Measurements from ENCODE around the gene APOM.

Gene APOM

DNA sequence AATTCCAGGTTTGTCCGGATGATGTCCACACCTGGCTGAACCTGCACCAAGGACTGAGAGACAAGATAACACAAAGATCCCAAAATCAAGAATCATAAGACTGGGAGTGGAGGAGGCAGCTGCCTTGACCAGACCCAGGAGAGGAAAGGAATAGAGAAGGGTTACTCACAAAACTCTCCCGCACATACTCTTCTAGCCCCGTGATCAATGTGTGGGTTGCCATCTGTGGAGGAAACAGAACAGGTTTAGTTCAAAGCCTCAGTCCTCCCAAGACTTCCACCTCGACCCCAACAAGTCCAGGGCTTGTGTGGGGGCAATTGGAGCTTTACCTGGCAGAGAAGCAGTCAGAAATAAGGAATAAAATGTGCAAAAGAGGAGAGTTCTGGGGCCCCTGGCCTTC is 14.3 kb upstream of the APOM start:
- Histone ChIP-seq H3K9me3 (ENCODE audit: control extremely low read depth in 1 of 5, control insufficient read depth in 4 of 5, insufficient read depth in 2 of 5, low read depth in 1 of 5, low read length in 4 of 5) (no peaks in the 10 kb centered on the region), H3K36me3 (ENCODE audit: control insufficient read depth in 4 of 4, insufficient read depth in 4 of 4, low read length in 3 of 4) (peaks cover 20 to 91% (median 77%) of the 10 kb centered on the region in 4 experiments), H3K27ac (ENCODE audit: insufficient read depth in 1 of 2, low read depth in 1 of 2, low read length in 2 of 2, poor library complexity in 1 of 2, severe bottlenecking in 2 of 2) (no peak overlapping the region), H3K4me3 (ENCODE audit: control insufficient read depth in 1 of 7, extremely low read depth in 1 of 7, insufficient read depth in 4 of 7, low read depth in 2 of 7, low read length in 6 of 7) (no peak overlapping the region), H3K27me3 (replicated peaks in 2 of 5; ENCODE audit: control insufficient read depth in 4 of 5, insufficient read depth in 5 of 5, low read length in 4 of 5) (no peaks in the 10 kb centered on the region), H3K4me1 (ENCODE audit: control extremely low read depth in 1 of 4, control insufficient read depth in 4 of 4, insufficient read depth in 4 of 4, low read length in 3 of 4) (peaks cover 0 to 11% (median 3%) of the 10 kb centered on the region in 4 experiments)
- DNase-seq: no peak
- ChIA-PET CTCF (interaction anchor here (1.7 to 2.8 kb wide), 2 partner anchors 9 to 20 kb away, joined by 4 to 10 read pairs; no protein-coding TSS in a partner anchor), POLR2A (interaction anchor here (1.2 kb wide), 1 partner anchor 10 kb away, joined by 5 read pairs; no protein-coding TSS in a partner anchor)
- 87% methylated on average over 3 of the region's 4 CpGs for WGBS (ENCODE audit: insufficient coverage)

DNA sequence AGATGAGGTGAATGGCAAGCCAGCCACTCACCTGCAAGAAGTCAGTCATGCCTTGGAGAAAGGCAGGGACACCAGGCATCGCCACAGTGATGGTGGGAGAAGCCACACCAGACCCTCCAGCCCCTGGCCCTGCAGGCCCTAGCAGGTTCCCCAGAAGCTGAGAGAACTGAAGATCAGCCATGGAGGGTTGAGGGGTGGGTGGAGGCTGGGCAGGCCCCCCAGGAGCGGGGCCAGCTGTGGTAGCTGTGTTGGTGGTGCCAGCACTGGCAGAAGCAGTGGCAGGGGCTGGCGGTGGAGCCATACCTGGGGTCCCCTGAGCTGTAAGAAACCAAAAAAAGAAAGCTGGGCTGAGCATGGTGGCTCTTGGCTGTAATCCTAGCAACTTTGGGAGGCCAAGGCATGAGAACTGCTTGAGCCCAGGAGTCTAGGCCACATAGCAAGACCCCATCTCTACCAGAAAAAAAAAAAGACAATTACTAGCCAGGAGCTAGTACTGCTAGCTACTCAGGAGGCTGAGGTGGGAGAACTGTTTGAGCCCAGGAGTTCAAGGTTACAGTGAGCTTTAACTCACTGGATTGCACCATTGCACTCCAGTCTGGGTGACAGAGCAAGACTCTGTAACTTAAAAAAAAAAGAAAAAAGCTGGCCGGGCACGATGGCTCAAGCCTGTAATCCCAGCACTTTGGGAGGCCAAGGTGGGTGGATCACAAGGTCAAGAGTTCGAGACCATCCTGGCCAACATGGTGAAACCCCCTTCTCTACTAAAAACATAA is 12.7 kb upstream of the APOM start:
- Histone ChIP-seq H3K36me3 (ENCODE audit: control insufficient read depth in 4 of 4, insufficient read depth in 4 of 4, low read length in 3 of 4) (peaks cover 19 to 89% (median 74%) of the 10 kb centered on the region in 4 experiments), H3K27ac (ENCODE audit: insufficient read depth in 1 of 2, low read depth in 1 of 2, low read length in 2 of 2, poor library complexity in 1 of 2, severe bottlenecking in 2 of 2) (no peak overlapping the region), H3K9me3 (ENCODE audit: control extremely low read depth in 1 of 5, control insufficient read depth in 4 of 5, insufficient read depth in 2 of 5, low read depth in 1 of 5, low read length in 4 of 5) (no peaks in the 10 kb centered on the region), H3K4me1 (ENCODE audit: control extremely low read depth in 1 of 4, control insufficient read depth in 4 of 4, insufficient read depth in 4 of 4, low read length in 3 of 4) (peaks cover 0 to 11% (median 3%) of the 10 kb centered on the region in 4 experiments), H3K4me3 (ENCODE audit: control insufficient read depth in 1 of 7, extremely low read depth in 1 of 7, insufficient read depth in 4 of 7, low read depth in 2 of 7, low read length in 6 of 7) (no peak overlapping the region), H3K27me3 (replicated peaks in 2 of 5; ENCODE audit: control insufficient read depth in 4 of 5, insufficient read depth in 5 of 5, low read length in 4 of 5) (no peaks in the 10 kb centered on the region)
- DNase-seq: no peak
- CTCF ChIA-PET: interaction anchor here (1.0 to 1.8 kb wide), 3 partner anchors 8 to 249 kb away, joined by 3 to 11 read pairs (median 3); no protein-coding TSS in a partner anchor
- 97% methylated on average over 6 of the region's 6 CpGs for WGBS (ENCODE audit: insufficient coverage)
- POLR2A ChIA-PET: no interaction called here

DNA sequence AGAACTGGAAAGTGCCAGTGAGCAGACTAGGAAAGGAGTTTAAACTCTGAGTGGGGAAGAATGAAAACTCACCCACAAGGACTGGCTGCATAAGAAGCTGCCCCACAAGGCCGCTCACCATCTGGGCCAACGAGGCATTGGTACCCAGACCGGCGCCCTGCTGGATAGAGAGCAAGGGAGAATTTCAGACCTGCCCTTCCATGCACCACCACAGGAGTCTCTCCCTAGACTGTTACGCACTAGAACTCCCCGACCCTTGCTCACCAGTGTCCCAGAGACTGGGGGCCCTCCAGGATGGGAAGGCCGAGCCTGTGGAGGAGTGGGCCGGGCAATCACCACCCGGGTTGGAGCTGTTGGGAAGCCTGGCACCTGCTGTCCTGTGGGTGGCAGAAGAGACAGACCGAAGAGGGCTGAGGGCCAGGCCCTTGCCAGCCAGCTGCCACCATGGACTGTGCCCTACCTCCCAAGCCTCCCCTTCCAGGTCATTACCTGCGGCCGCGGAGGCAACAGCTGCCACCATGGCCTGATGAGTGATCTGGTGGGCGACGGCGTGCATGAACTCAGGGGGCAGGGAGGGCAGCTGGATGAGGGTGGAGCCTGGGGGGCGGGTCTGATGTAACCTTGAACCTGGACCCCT is 11.8 kb upstream of the APOM start:
- CTCF ChIA-PET: interaction anchor here (1.0 to 1.8 kb wide), 3 partner anchors 9 to 248 kb away, joined by 3 to 11 read pairs (median 3); no protein-coding TSS in a partner anchor
- 99% methylated on average over 11 of the region's 17 CpGs for WGBS (ENCODE audit: insufficient coverage)
- no peak for DNase-seq

DNA sequence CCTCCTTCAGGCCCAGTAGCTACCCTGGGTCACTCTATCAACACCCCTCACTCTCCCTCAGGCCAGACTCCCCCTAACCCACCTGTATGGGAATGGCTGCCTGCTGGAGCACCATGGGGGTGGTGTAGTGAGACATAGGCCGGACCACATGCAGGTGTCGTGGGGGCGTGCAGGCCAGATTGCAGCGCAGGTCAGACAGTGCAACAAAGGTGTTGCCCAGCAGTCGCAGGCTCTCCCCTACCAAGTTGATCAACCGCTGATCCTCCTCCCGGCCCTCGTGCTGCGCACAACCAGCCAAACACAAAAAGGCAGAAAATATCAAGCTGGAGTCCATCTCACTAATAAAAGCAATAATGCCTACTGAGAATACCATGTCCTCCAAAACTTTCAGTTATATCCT is 10.4 kb upstream of the APOM start:
- H3K9me3 ChIP-seq (ENCODE audit: control extremely low read depth in 1 of 5, control insufficient read depth in 4 of 5, insufficient read depth in 2 of 5, low read depth in 1 of 5, low read length in 4 of 5): no peaks in the 10 kb centered on the region
- WGBS (ENCODE audit: insufficient coverage): 96% methylated on average over 8 of the region's 9 CpGs
- DNase-seq: no peak
- H3K36me3 ChIP-seq (ENCODE audit: control insufficient read depth in 4 of 4, insufficient read depth in 4 of 4, low read length in 3 of 4): peaks cover 15 to 90% (median 76%) of the 10 kb centered on the region in 4 experiments
- H3K4me1 ChIP-seq (ENCODE audit: control extremely low read depth in 1 of 4, control insufficient read depth in 4 of 4, insufficient read depth in 4 of 4, low read length in 3 of 4): no peaks in the 10 kb centered on the region
- no peaks in the 10 kb centered on the region for H3K27me3 ChIP-seq (replicated peaks in 2 of 5; ENCODE audit: control insufficient read depth in 4 of 5, insufficient read depth in 5 of 5, low read length in 4 of 5)
- H3K27ac ChIP-seq (ENCODE audit: insufficient read depth in 1 of 2, low read depth in 1 of 2, low read length in 2 of 2, poor library complexity in 1 of 2, severe bottlenecking in 2 of 2): no peak overlapping the region
- no peak overlapping the region for H3K4me3 ChIP-seq (ENCODE audit: control insufficient read depth in 1 of 7, extremely low read depth in 1 of 7, insufficient read depth in 4 of 7, low read depth in 2 of 7, low read length in 6 of 7)
- POLR2A ChIA-PET: no interaction called here
- CTCF ChIA-PET: no interaction called here

More for the DNA sequence above, 11.8 kb upstream of the APOM start:
- Histone ChIP-seq H3K9me3 (ENCODE audit: control extremely low read depth in 1 of 5, control insufficient read depth in 4 of 5, insufficient read depth in 2 of 5, low read depth in 1 of 5, low read length in 4 of 5) (no peaks in the 10 kb centered on the region), H3K27ac (ENCODE audit: insufficient read depth in 1 of 2, low read depth in 1 of 2, low read length in 2 of 2, poor library complexity in 1 of 2, severe bottlenecking in 2 of 2) (no peak overlapping the region), H3K4me3 (ENCODE audit: control insufficient read depth in 1 of 7, extremely low read depth in 1 of 7, insufficient read depth in 4 of 7, low read depth in 2 of 7, low read length in 6 of 7) (no peak overlapping the region), H3K27me3 (replicated peaks in 2 of 5; ENCODE audit: control insufficient read depth in 4 of 5, insufficient read depth in 5 of 5, low read length in 4 of 5) (no peaks in the 10 kb centered on the region), H3K4me1 (ENCODE audit: control extremely low read depth in 1 of 4, control insufficient read depth in 4 of 4, insufficient read depth in 4 of 4, low read length in 3 of 4) (peaks cover 0 to 11% (median 3%) of the 10 kb centered on the region in 4 experiments), H3K36me3 (ENCODE audit: control insufficient read depth in 4 of 4, insufficient read depth in 4 of 4, low read length in 3 of 4) (peaks cover 19 to 92% (median 79%) of the 10 kb centered on the region in 4 experiments)
- POLR2A ChIA-PET: no interaction called here

DNA sequence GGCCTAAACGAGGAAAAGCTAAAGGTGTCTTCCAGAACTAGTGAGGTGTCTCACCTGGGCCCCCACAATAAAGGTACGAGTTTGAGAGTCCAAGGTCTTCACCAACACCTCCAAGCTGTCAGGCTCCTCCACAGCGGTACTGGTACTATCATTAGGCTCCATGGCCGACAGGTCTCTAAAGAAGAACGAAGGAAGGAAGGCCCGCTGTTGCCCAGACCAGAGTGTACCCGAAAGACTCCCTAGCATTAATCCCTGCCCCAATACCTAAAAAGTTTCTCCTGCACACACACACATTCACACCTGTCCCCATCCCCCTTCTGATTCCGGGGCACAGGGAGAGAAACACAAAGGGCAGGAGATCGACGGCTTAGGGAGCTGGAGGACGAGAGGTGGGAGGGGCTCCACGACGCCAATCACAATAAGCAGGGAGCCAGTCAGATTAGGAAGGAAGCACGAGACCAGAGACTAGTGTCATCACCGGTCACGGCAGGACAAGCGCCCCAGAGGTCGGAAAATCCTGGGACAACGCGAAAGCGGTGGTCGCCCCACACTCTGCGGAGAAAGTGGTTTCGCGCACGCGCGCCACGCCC is 4.0 kb upstream of the APOM start:
- WGBS (ENCODE audit: insufficient coverage): 4% methylated on average over 24 of the region's 29 CpGs
- CTCF ChIA-PET: interaction anchor here (0.9 to 4.7 kb wide), 11 partner anchors 9 to 396 kb away, joined by 3 to 40 read pairs (median 4); partner anchors contain the start of genes C6orf47, CSNK2B and GPANK1
- Histone ChIP-seq H3K4me3 (ENCODE audit: control insufficient read depth in 1 of 7, extremely low read depth in 1 of 7, insufficient read depth in 4 of 7, low read depth in 2 of 7, low read length in 6 of 7) (peak overlapping the region; percentile 66 to 97 (median 93)), H3K36me3 (ENCODE audit: control insufficient read depth in 4 of 4, insufficient read depth in 4 of 4, low read length in 3 of 4) (peaks cover 4 to 43% (median 35%) of the 10 kb centered on the region in 4 experiments), H3K9me3 (ENCODE audit: control extremely low read depth in 1 of 5, control insufficient read depth in 4 of 5, insufficient read depth in 2 of 5, low read depth in 1 of 5, low read length in 4 of 5) (no peaks in the 10 kb centered on the region), H3K27ac (ENCODE audit: insufficient read depth in 1 of 2, low read depth in 1 of 2, low read length in 2 of 2, poor library complexity in 1 of 2, severe bottlenecking in 2 of 2) (peak overlapping the region; percentile 97 to 98), H3K4me1 (ENCODE audit: control extremely low read depth in 1 of 4, control insufficient read depth in 4 of 4, insufficient read depth in 4 of 4, low read length in 3 of 4) (peaks cover 0 to 26% (median 21%) of the 10 kb centered on the region in 4 experiments), H3K27me3 (replicated peaks in 2 of 5; ENCODE audit: control insufficient read depth in 4 of 5, insufficient read depth in 5 of 5, low read length in 4 of 5) (no peaks in the 10 kb centered on the region)
- POLR2A ChIA-PET: interaction anchor here (0.5 to 4.5 kb wide), 19 partner anchors 9 to 1036 kb away, joined by 3 to 31 read pairs (median 4); partner anchors contain the start of genes AIF1, C6orf47, CSNK2B and DDX39B
- no peak for DNase-seq

DNA sequence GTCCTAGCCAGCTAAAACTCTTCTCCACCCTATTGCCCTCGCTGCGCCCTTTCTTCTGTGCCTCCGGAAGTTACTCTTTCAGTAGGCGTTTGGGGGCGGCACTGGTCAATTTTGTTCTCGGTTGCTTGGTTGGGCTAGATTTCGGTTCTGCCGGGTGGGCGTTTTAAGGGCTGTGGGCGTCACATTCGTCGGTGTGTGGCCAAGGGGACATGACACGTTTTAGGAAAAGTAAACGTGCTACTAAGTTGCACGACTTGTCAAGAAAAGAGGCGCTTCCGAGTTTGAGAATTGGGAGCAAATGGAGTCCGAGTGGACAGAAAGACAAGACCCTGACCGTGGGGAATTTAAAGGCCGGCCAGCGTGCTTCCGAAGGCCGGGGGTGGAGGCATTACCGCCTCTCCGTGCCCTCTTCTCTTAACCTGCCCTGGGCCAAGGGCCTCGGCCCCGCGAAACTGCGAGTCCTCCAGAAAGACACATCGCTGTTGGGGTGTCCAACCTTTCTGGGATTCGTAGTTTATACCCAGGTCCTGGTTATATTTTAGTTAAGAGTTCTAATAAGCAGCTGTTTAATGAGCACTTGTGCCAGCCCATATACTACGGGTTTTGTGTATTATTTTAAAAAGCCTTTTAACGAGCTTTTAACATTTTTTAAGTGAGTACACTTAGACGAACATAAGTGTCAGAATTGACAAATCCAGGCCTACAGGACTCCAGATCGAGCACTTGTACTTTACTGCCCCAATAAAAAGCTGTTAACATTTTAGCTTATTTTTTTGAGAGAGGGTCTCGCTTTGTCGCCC is 2.6 kb upstream of the APOM start:
- Histone ChIP-seq H3K27ac (ENCODE audit: insufficient read depth in 1 of 2, low read depth in 1 of 2, low read length in 2 of 2, poor library complexity in 1 of 2, severe bottlenecking in 2 of 2) (peak overlapping the region; percentile 97 to 98), H3K27me3 (replicated peaks in 2 of 5; ENCODE audit: control insufficient read depth in 4 of 5, insufficient read depth in 5 of 5, low read length in 4 of 5) (no peaks in the 10 kb centered on the region), H3K36me3 (ENCODE audit: control insufficient read depth in 4 of 4, insufficient read depth in 4 of 4, low read length in 3 of 4) (peaks cover under 1 to 43% (median 34%) of the 10 kb centered on the region in 4 experiments), H3K9me3 (ENCODE audit: control extremely low read depth in 1 of 5, control insufficient read depth in 4 of 5, insufficient read depth in 2 of 5, low read depth in 1 of 5, low read length in 4 of 5) (no peaks in the 10 kb centered on the region), H3K4me1 (ENCODE audit: control extremely low read depth in 1 of 4, control insufficient read depth in 4 of 4, insufficient read depth in 4 of 4, low read length in 3 of 4) (peaks cover 0 to 33% (median 23%) of the 10 kb centered on the region in 4 experiments), H3K4me3 (ENCODE audit: control insufficient read depth in 1 of 7, extremely low read depth in 1 of 7, insufficient read depth in 4 of 7, low read depth in 2 of 7, low read length in 6 of 7) (peak overlapping the region; percentile 66 to 97 (median 93))
- peak; percentile 94 to 98 (median 97) for DNase-seq
- WGBS (ENCODE audit: insufficient coverage): 7% methylated on average over 25 of the region's 37 CpGs
- ChIA-PET POLR2A (interaction anchor here (0.6 to 4.5 kb wide), 14 partner anchors 9 to 153 kb away, joined by 3 to 31 read pairs (median 4); partner anchors contain the start of genes AIF1, ATP6V1G2, CSNK2B and DDX39B), CTCF (interaction anchor here (1.0 to 4.7 kb wide), 9 partner anchors 8 to 143 kb away, joined by 3 to 40 read pairs (median 4); partner anchors contain the start of genes C6orf47, CSNK2B, GPANK1 and VARS1)

Measured in common myeloid progenitor, CD34-positive (primary cell).